Ishikawa (cell line): ENCODE measurements around the gene MYOZ3.

ENCODE experiments used
- CEBPB ChIP-seq: IDR thresholded peaks from 2 replicates; pipeline ENCODE4 v1.6.1; 2012
- CREB1 ChIP-seq: IDR thresholded peaks from 2 replicates; pipeline ENCODE4 v1.6.1; 2012; ENCODE audit warnings: low read depth
- EGR1 ChIP-seq: IDR thresholded peaks from 2 replicates; pipeline ENCODE4 v1.6.1; 2012
- EP300 ChIP-seq: IDR thresholded peaks from 2 replicates; pipeline ENCODE4 v1.6.1; 2012; ENCODE audit warnings: borderline replicate concordance
- FOXM1 ChIP-seq: IDR thresholded peaks from 2 replicates; pipeline ENCODE4 v1.6.1; 2012; ENCODE audit warnings: low read depth, borderline replicate concordance
- NFIC ChIP-seq: IDR thresholded peaks from 2 replicates; pipeline ENCODE4 v1.6.1; 2012
- RAD21 ChIP-seq: IDR thresholded peaks from 2 replicates; pipeline ENCODE4 v1.6.1; 2012; ENCODE audit warnings: low read depth
- TAF1 ChIP-seq: IDR thresholded peaks from 2 replicates; pipeline ENCODE4 v1.6.1; 2012; ENCODE audit warnings: low read depth, mild to moderate bottlenecking
- TCF12 ChIP-seq: IDR thresholded peaks from 2 replicates; pipeline ENCODE4 v1.6.1; 2012; ENCODE audit warnings: low read depth
- TEAD4 ChIP-seq: IDR thresholded peaks from 2 replicates; pipeline ENCODE4 v1.6.1; 2012
- YY1 ChIP-seq: IDR thresholded peaks from 2 replicates; pipeline ENCODE4 v1.6.1; 2012; ENCODE audit warnings: low read depth
- ZBTB7A ChIP-seq: IDR thresholded peaks from 2 replicates; pipeline ENCODE4 v1.6.1; 2012; ENCODE audit warnings: low read depth
- TF ChIP-seq, protein P1 (sequence below): IDR thresholded peaks from 2 replicates; pipeline ENCODE4 v1.6.1; 2012; ENCODE audit warnings: low read depth, mild to moderate bottlenecking
- TF ChIP-seq, protein P2 (sequence below): IDR thresholded peaks from 2 replicates; pipeline ENCODE4 v1.6.1; 2012
- TF ChIP-seq, protein P3 (sequence below): IDR thresholded peaks from 2 replicates; pipeline ENCODE4 v1.6.1; 2012

Gene MYOZ3, protein sequence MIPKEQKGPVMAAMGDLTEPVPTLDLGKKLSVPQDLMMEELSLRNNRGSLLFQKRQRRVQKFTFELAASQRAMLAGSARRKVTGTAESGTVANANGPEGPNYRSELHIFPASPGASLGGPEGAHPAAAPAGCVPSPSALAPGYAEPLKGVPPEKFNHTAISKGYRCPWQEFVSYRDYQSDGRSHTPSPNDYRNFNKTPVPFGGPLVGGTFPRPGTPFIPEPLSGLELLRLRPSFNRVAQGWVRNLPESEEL

DNA sequence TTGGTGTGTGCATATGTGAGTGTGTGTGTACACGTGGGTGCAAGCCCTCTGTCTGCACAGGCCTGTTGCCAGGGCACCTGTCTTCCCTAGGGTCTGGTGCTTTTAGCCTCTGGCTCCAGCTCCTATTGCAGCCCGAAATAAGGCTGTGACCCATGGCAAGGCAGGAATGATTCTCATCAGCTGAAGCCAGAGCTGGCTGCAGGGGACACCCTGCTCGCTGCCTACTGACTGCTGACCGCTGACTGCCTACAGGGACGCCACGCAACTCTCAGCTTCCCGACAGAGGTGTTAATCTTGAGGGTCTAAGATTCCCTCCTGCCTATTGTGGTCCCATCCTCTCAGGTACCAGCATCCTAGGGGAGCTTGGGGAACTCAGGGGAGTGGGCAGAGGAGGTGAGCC is at the start of gene MYOZ3:
Gene MYOZ3, plus strand, starts transcription at position 166 of the 400 bp plus-strand sequence. CDS start 1,691 bp downstream, outside the sequence.
- TF ChIP-seq TCF12 (no peak), ZBTB7A (no peak), EP300 (no peak), RAD21 (no peak), TAF1 (no peak), CREB1 (no peak), CEBPB (no peak), EGR1 (no peak), FOXM1 (no peak), NFIC (no peak), TEAD4 (no peak), YY1 (no peak)
- TF ChIP-seq, protein P1, sequence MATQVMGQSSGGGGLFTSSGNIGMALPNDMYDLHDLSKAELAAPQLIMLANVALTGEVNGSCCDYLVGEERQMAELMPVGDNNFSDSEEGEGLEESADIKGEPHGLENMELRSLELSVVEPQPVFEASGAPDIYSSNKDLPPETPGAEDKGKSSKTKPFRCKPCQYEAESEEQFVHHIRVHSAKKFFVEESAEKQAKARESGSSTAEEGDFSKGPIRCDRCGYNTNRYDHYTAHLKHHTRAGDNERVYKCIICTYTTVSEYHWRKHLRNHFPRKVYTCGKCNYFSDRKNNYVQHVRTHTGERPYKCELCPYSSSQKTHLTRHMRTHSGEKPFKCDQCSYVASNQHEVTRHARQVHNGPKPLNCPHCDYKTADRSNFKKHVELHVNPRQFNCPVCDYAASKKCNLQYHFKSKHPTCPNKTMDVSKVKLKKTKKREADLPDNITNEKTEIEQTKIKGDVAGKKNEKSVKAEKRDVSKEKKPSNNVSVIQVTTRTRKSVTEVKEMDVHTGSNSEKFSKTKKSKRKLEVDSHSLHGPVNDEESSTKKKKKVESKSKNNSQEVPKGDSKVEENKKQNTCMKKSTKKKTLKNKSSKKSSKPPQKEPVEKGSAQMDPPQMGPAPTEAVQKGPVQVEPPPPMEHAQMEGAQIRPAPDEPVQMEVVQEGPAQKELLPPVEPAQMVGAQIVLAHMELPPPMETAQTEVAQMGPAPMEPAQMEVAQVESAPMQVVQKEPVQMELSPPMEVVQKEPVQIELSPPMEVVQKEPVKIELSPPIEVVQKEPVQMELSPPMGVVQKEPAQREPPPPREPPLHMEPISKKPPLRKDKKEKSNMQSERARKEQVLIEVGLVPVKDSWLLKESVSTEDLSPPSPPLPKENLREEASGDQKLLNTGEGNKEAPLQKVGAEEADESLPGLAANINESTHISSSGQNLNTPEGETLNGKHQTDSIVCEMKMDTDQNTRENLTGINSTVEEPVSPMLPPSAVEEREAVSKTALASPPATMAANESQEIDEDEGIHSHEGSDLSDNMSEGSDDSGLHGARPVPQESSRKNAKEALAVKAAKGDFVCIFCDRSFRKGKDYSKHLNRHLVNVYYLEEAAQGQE, result no peak
- TF ChIP-seq, protein P2, sequence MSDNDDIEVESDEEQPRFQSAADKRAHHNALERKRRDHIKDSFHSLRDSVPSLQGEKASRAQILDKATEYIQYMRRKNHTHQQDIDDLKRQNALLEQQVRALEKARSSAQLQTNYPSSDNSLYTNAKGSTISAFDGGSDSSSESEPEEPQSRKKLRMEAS, result no peak
- TF ChIP-seq, protein P3, sequence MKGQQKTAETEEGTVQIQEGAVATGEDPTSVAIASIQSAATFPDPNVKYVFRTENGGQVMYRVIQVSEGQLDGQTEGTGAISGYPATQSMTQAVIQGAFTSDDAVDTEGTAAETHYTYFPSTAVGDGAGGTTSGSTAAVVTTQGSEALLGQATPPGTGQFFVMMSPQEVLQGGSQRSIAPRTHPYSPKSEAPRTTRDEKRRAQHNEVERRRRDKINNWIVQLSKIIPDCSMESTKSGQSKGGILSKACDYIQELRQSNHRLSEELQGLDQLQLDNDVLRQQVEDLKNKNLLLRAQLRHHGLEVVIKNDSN, result no peak

DNA sequence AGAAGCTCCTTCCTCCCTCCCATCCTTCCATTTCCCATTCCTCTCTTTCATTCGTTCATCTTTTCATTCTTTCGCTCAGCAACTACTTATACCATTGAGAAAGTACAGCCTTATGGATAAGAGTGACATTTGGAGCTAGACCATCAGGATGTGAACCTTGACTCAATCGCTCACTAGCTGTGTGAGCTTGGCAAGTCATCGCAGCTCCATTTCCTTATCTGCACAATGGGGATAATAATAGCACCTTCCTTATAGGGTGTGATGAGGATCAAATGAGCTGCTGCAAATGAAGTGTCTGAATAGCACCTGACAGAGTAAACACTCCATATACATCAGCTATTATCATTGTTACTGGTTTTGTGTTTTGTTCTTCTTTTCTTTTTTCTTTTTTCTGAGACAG is 48.6 kb upstream of the MYOZ3 start:
- no peak for TF ChIP-seq YY1
- no peak for TF ChIP-seq FOXM1
- TF ChIP-seq RAD21, result no peak
- TF ChIP-seq, protein P2, result no peak
- TF ChIP-seq, protein P1, result no peak
- TF ChIP-seq CEBPB, result no peak
- TF ChIP-seq TCF12, result no peak
- no peak for TF ChIP-seq ZBTB7A
- TF ChIP-seq, protein P3, result no peak
- TF ChIP-seq TEAD4, result no peak
- no peak for TF ChIP-seq TAF1
- no peak for TF ChIP-seq NFIC

DNA sequence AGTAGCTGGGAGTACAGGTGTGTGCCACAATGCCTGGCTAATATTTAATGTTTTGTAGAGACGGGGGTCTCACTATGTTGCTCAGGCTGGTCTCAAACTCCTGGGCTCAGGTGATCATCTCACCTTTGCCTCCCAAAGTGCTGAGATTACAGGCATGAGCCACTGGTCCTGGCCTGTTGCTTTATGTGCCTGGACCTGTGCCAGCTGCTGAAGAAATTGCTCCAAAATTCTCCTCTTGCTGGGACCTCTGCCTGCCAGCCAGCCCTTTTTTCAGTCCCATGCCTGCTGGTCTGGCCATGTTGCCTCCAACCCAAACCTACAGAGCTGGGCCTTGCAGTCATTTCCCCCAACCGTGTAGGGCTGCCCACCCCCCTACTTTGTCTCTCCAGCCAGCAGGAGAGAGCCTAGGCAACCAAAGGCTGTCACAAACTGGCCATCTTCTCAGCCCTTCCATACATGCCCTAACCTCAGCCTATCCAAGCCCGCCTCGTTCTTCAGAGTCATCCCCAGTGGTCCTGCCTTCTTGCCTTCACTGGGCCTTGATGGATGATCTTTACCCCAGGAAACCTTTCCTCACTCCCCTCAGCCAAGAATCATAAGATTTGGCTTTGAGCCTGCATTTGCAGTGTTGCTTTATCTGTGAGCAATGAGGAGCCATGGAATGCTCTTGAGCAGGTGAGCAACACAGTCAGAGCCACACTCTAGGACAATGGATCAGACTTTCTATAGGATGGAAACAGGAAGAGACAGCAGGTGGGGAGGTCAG is 48.0 kb upstream of the MYOZ3 start:
- TF ChIP-seq NFIC, result peak; percentile 40; the same call in 1 of the 2 replicates
- TF ChIP-seq, protein P3, result no peak

DNA sequence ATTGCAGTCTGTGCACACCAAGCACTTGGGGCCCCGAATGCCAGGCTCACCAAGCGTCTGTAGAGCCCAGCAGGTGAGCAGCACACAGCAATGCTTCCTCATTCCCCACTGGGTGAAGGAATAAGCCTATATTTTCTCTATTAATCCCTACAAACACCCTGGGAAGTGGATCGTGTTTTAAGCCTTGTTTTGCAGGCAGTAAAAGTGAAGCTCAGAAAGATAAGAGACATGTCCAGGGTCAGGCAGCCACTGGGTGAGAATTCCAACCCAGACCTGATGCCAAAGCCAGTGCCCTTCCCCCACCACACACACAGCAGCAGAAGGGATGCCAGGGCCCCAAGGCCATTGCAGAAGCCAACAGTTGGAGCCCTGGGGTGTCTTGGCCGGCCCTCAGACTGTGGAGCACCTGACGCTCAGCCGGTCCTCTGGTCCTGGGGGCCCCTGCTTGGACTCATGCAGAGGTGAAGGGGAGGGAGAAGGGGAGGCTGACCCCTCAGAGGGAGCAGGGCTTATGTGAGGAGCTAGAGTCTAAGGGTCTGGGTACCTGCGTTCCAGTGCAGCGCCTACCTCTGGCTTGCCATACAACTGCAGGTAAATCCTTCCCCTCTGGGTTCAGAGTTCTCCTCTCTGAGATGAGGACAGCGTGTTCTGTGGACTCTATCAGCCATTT is 46.9 kb upstream of the MYOZ3 start:
- TF ChIP-seq TEAD4 (peak; percentile 42), CEBPB (no peak), CREB1 (no peak), FOXM1 (no peak), TAF1 (no peak), ZBTB7A (no peak), NFIC (peak; percentile 59; the same call in 1 of the 2 replicates), RAD21 (peak; percentile 20; the same call in 1 of the 2 replicates), EGR1 (no peak), TCF12 (peak; percentile 31), EP300 (peak; percentile 28; the same call in 1 of the 2 replicates), YY1 (no peak)
- TF ChIP-seq, protein P3, result no peak
- TF ChIP-seq, protein P1, result no peak
- TF ChIP-seq, protein P2, result no peak
